SK-N-SH treated with all-trans-retinoic acid at 6 μM for 48 hours (cell line): Measurements from ENCODE around the gene CNGB1.

Experiments used
- ARNTL ChIP-seq: fragments of 450-650 bp; formaldehyde crosslinking; IDR thresholded peaks from 2 replicates; pipeline ENCODE4 v1.5.0; 2020; ENCODE audit warnings: low read depth, mild to moderate bottlenecking, moderate library complexity, borderline replicate concordance
- BACH2 ChIP-seq: fragments of 250-450 bp; sonication (Bioruptor Pico); IDR thresholded peaks from 2 replicates; pipeline ENCODE4 v1.9.0; 2021; ENCODE audit warnings: mild to moderate bottlenecking, borderline replicate concordance
- ESRRG ChIP-seq: fragments of 250-450 bp; sonication (Bioruptor Pico); IDR thresholded peaks from 2 replicates; pipeline ENCODE4 v1.6.1; 2021; ENCODE audit warnings: mild to moderate bottlenecking
- ISL1 ChIP-seq: fragments of 250-450 bp; sonication (Bioruptor Pico); IDR thresholded peaks from 2 replicates; pipeline ENCODE4 v2.1.2; 2022; ENCODE audit warnings: mild to moderate bottlenecking, moderate library complexity
- RARB ChIP-seq: fragments of 250-450 bp; sonication (Bioruptor Pico); IDR thresholded peaks from 2 replicates; pipeline ENCODE4 v1.8.0; 2021; ENCODE audit warnings: mild to moderate bottlenecking, moderate library complexity
- TCF4 ChIP-seq: fragments of 250-450 bp; sonication (Bioruptor Pico); IDR thresholded peaks from 2 replicates; pipeline ENCODE4 v1.8.0; 2021; ENCODE audit warnings: mild to moderate bottlenecking, moderate library complexity, borderline replicate concordance
- ZC3H10 ChIP-seq: fragments of 250-450 bp; sonication (Bioruptor Pico); IDR thresholded peaks from 2 replicates; pipeline ENCODE4 v1.5.1; 2021; ENCODE audit warnings: mild to moderate bottlenecking, moderate library complexity
- ZFP3 ChIP-seq: fragments of 250-450 bp; sonication (Bioruptor Pico); IDR thresholded peaks from 2 replicates; pipeline ENCODE4 v1.5.0; 2020; ENCODE audit warnings: mild to moderate bottlenecking, moderate library complexity
- ZNF565 ChIP-seq: fragments of 450-650 bp; formaldehyde crosslinking; conservative IDR thresholded peaks from 2 replicates; pipeline ENCODE4 v1.5.0; 2020; ENCODE audit warnings: low read depth, mild to moderate bottlenecking, moderate library complexity
- ZNF70 ChIP-seq: fragments of 450-650 bp; formaldehyde crosslinking; IDR thresholded peaks from 2 replicates; pipeline ENCODE4 v1.5.0; 2020; ENCODE audit warnings: mild to moderate bottlenecking, moderate library complexity
- TF ChIP-seq, protein P1 (sequence below): fragments of 250-450 bp; sonication (Bioruptor Pico); IDR thresholded peaks from 2 replicates; pipeline ENCODE4 v1.8.0; 2020; ENCODE audit warnings: mild to moderate bottlenecking, moderate library complexity, borderline replicate concordance
- TF ChIP-seq, protein P2 (sequence below): fragments of 250-450 bp; sonication (Bioruptor Pico); IDR thresholded peaks from 2 replicates; pipeline ENCODE4 v1.5.1; 2020; ENCODE audit warnings: low read depth, mild to moderate bottlenecking, moderate library complexity

DNA sequence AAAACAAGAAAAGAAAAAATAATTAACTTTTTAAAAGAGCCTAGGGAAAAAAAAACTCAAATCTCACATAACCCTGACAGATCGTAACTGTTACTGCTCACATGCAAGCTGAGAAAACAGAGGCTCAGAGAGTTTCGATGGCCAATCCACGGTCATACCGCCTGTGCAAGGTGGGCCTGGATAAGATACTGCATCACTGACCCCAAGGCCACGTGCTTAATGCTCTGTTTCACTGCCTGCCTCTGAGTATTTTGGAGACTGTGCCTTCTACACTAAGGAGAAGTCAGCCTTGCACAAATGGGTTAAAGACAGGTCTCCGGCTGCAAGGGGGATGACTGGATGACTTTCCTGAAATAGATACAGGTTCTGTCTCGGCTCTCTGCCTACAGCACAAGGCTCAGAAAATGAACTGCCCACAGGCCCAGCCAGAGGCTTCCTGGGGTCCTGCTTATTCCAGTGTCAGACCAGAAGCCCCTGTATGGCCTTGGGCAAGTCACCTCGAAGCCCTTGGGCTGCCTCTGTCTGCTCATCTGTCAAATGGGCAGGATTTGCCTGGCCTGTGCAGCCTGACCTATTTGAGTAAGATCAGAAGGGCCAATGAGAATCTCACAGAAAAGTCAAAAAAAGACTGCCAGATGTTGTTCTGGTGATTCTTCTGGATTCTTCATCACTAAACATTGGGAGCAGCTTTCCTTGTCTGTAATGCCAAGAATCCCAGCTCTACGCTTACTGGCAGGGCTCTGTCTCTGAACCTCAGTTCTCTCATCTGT lies 25.8 kb downstream of the CNGB1 start:
- TF ChIP-seq, protein P1, sequence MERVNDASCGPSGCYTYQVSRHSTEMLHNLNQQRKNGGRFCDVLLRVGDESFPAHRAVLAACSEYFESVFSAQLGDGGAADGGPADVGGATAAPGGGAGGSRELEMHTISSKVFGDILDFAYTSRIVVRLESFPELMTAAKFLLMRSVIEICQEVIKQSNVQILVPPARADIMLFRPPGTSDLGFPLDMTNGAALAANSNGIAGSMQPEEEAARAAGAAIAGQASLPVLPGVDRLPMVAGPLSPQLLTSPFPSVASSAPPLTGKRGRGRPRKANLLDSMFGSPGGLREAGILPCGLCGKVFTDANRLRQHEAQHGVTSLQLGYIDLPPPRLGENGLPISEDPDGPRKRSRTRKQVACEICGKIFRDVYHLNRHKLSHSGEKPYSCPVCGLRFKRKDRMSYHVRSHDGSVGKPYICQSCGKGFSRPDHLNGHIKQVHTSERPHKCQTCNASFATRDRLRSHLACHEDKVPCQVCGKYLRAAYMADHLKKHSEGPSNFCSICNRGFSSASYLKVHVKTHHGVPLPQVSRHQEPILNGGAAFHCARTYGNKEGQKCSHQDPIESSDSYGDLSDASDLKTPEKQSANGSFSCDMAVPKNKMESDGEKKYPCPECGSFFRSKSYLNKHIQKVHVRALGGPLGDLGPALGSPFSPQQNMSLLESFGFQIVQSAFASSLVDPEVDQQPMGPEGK (CRISPR knock-in tag): no peak
- TF ChIP-seq RARB (CRISPR knock-in tag) (no peak), ARNTL (CRISPR knock-in tag) (no peak), BACH2 (CRISPR knock-in tag) (no peak), ZNF565 (no peak), ZFP3 (CRISPR knock-in tag) (no peak), ZC3H10 (no peak), ISL1 (CRISPR knock-in tag) (no peak), ZNF70 (CRISPR knock-in tag) (no peak), ESRRG (no peak), TCF4 (CRISPR knock-in tag) (no peak)
- TF ChIP-seq, protein P2, sequence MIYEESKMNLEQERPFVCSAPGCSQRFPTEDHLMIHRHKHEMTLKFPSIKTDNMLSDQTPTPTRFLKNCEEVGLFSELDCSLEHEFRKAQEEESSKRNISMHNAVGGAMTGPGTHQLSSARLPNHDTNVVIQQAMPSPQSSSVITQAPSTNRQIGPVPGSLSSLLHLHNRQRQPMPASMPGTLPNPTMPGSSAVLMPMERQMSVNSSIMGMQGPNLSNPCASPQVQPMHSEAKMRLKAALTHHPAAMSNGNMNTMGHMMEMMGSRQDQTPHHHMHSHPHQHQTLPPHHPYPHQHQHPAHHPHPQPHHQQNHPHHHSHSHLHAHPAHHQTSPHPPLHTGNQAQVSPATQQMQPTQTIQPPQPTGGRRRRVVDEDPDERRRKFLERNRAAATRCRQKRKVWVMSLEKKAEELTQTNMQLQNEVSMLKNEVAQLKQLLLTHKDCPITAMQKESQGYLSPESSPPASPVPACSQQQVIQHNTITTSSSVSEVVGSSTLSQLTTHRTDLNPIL (CRISPR knock-in tag): no peak
